Thyroid gland (tissue), 4 donors: ENCODE measurements around the gene CHST13.

Experiments
- CTCF ChIP-seq, 6 experiments: fragments of 200-600 bp in 3 of 6; fragments of 450-650 bp in 3 of 6; sonication (generic) in 3 of 6; IDR thresholded peaks; one replicate each; pipeline ENCODE4 v1.5.1; 2016 to 2019; ENCODE audit warnings: antibody characterized with exemption in 6 of 6, mild to moderate bottlenecking in 2 of 6, inconsistent platforms in 1 of 6, moderate library complexity in 1 of 6
- POLR2A ChIP-seq, 2 donors: fragments of 450-650 bp; IDR thresholded peaks; one replicate each; pipeline ENCODE4 v1.6.1; 2017; ENCODE audit warnings: antibody characterized with exemption in 2 of 2, mild to moderate bottlenecking in 2 of 2, moderate library complexity in 1 of 2

DNA sequence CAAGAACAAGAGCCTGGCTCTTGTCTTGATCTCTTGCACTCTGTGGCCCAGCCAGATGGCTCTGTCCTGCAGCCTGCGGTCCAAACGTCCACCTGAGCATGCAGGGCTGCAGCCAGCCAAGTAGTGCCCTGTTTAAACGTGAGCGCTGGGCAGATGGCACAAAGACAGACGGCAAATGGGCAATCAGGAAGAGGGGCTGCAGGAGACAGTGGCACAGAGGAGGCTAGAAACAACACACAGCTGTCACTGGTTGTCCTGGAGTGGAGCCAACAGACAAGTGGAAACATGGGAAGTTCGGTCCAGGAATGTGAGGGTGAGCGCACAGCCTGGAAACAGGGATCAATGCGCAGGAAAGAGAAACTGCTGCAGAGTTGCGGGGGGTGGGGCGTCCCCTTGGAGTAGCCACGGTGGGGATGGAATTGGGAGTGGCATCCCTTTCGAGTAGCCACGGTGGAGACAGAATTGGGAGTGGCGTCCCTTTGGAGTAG lies 37.6 kb upstream of the CHST13 start:
- TF ChIP-seq POLR2A (IDR thresholded peaks at IDR 0.05) (no peak), CTCF (IDR thresholded peaks at IDR 0.05) (no peak)
